NCI-H69 (cell line): ENCODE data around the gene LRRK1.

Source experiments
- DNase-seq: peaks from one replicate; lab custom pipeline; 2025; lab: John Stamatoyannopoulos, UW

LRRK1 gene

GRCh38 chr15:101006931-101007691 is 88.0 kb downstream of the LRRK1 start:
- DNase-seq: peak; percentile 84

GRCh38 chr15:101008158-101009139 is 89.3 kb downstream of the LRRK1 start:
- peak; percentile 91 for DNase-seq

GRCh38 chr15:101009176-101009575 is 90.0 kb downstream of the LRRK1 start:
- no peak for DNase-seq

GRCh38 chr15:101010781-101011180 is 91.6 kb downstream of the LRRK1 start:
- DNase-seq: no peak

- no peak for DNase-seq
These were observed 93.4 kb downstream of the LRRK1 start for GRCh38 chr15:101012326-101013200.

- no peak for DNase-seq
These were observed 94.0 kb downstream of the LRRK1 start for GRCh38 chr15:101013201-101013550.

- peak; percentile 58 for DNase-seq
These were observed 94.9 kb downstream of the LRRK1 start for GRCh38 chr15:101013769-101014675.

- peak; percentile 71 for DNase-seq
These were observed 96.0 kb downstream of the LRRK1 start for GRCh38 chr15:101014921-101015841.

GRCh38 chr15:101016581-101016980 is 97.4 kb downstream of the LRRK1 start:
- no peak for DNase-seq

GRCh38 chr15:101017093-101017754 is 98.1 kb downstream of the LRRK1 start:
- DNase-seq: peak; percentile 13

- no peak for DNase-seq
These were observed 98.9 kb downstream of the LRRK1 start for GRCh38 chr15:101018016-101018415.

- DNase-seq: no peak
These were observed 99.3 kb downstream of the LRRK1 start for GRCh38 chr15:101018450-101018849.

GRCh38 chr15:101019366-101019896 is 100.3 kb downstream of the LRRK1 start:
- DNase-seq: no peak

GRCh38 chr15:101020451-101020850 is 101.3 kb downstream of the LRRK1 start:
- DNase-seq: no peak

- DNase-seq: no peak
These were observed 101.8 kb downstream of the LRRK1 start for GRCh38 chr15:101020945-101021344.

GRCh38 chr15:101022306-101022705 is 103.1 kb downstream of the LRRK1 start:
- no peak for DNase-seq

- no peak for DNase-seq
These were observed 103.7 kb downstream of the LRRK1 start for GRCh38 chr15:101022876-101023275.

GRCh38 chr15:101023501-101024072 is 104.4 kb downstream of the LRRK1 start:
- DNase-seq: no peak
